Keratinocyte (primary cell): ENCODE results near the gene PRLH.

ENCODE experiments used
- EZH2 ChIP-seq: IDR thresholded peaks from one replicate; pipeline ENCODE4 v1.6.1; 2012; ENCODE audit warnings: inconsistent platforms, mild to moderate bottlenecking, low read length, moderate library complexity
- TF ChIP-seq, protein P1 (sequence below), 3 experiments: IDR thresholded peaks in 1 of 3; conservative IDR thresholded peaks in 1 of 3; optimal IDR thresholded peaks in 1 of 3; 2 replicates in 2 of 3; 3 replicates in 1 of 3; pipeline versions ENCODE3 to v1.5.1; 2011; ENCODE audit warnings: low read length in 3 of 3, mild to moderate bottlenecking in 3 of 3, moderate library complexity in 2 of 3, control low read depth in 1 of 3, inconsistent platforms in 1 of 3; ENCODE audit not compliant: insufficient read depth in 2 of 3; ENCODE audit errors: extremely low read depth in 1 of 3

DNA sequence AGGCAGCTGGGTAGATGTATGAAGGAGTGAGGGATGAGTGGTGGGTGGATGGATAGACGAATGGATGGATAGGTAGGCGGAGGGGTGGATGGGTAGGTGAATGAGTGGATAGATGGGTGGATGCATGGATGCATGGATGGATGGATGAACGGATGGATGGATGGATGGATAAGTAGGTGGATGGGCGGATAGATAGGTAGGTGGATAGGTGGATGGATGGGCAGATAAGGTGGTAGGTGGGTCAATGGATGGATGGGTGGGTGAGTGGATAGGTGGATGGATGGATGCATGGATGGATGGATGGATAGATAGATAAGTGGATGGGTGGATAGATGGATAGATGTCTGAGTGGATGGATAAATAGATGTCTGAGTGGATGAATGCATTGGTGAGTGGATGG, 49.2 kb upstream of the PRLH start:
- TF ChIP-seq, protein P1, sequence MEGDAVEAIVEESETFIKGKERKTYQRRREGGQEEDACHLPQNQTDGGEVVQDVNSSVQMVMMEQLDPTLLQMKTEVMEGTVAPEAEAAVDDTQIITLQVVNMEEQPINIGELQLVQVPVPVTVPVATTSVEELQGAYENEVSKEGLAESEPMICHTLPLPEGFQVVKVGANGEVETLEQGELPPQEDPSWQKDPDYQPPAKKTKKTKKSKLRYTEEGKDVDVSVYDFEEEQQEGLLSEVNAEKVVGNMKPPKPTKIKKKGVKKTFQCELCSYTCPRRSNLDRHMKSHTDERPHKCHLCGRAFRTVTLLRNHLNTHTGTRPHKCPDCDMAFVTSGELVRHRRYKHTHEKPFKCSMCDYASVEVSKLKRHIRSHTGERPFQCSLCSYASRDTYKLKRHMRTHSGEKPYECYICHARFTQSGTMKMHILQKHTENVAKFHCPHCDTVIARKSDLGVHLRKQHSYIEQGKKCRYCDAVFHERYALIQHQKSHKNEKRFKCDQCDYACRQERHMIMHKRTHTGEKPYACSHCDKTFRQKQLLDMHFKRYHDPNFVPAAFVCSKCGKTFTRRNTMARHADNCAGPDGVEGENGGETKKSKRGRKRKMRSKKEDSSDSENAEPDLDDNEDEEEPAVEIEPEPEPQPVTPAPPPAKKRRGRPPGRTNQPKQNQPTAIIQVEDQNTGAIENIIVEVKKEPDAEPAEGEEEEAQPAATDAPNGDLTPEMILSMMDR (optimal IDR thresholded peaks at IDR 0.05 in 1 of 3, IDR thresholded peaks at IDR 0.05 in 1 of 3, conservative IDR thresholded peaks at IDR 0.05 in 1 of 3; ENCODE audit: extremely low read depth in 1 of 3, insufficient read depth in 2 of 3, low read length in 3 of 3): no peak
- TF ChIP-seq EZH2: no peak
